ENCODE data around the gene FBXO41.

- TF ChIP-seq CTCF (conservative IDR thresholded peaks at IDR 0.05; ENCODE audit: low read length) (no peak), EZH2phosphoT487 (IDR thresholded peaks at IDR 0.05; ENCODE audit: borderline replicate concordance, low read depth, low read length) (no peak)
Observed at GRCh38 chr2:73258186-73258912, 25.9 kb downstream of the FBXO41 start.

Measured in OCI-LY7 (cell line).